GM18505 (cell line): ENCODE results near the gene XAGE1B.
"Not testable (repeated sequence)": the region's sequence is repeated elsewhere in the genome, so short reads cannot be mapped to it uniquely, and the experiment has no call there.

Source experiments
- ATAC-seq: cut with Tn5 transposase; IDR thresholded peaks from one replicate; pipeline ENCODE4 v1.9.1; 2021; ENCODE audit not compliant: unreplicated experiment
- POLR2A ChIP-seq: IDR thresholded peaks from 4 replicates; pipeline ENCODE4 v1.6.1; 2011; ENCODE audit warnings: borderline replicate concordance; ENCODE audit not compliant: insufficient read depth, insufficient read length; ENCODE audit errors: extremely low read depth

XAGE1B gene, protein sequence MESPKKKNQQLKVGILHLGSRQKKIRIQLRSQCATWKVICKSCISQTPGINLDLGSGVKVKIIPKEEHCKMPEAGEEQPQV

DNA sequence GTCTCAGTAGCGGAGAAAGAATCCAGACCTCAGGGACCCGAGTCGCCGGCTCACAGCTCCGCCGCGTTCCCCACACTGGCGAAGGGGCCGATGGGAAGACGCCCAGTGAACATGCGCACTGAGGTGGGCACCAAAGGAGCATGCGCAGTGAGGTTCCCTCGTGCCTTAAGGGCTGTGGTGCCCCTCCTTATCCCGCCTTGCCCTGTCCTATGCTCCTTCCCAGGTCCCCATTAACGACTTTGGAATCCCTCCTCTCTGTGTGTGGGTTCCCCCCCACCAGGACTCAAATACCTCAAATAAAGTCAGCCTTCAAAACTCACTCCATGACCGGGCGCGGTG, at the start of gene XAGE1B:
XAGE1B (minus strand) TSS at position 77 of the 339 bp plus-strand sequence. CDS start 1,536 bp downstream, outside the sequence.
- not testable (repeated sequence) for ATAC-seq

DNA sequence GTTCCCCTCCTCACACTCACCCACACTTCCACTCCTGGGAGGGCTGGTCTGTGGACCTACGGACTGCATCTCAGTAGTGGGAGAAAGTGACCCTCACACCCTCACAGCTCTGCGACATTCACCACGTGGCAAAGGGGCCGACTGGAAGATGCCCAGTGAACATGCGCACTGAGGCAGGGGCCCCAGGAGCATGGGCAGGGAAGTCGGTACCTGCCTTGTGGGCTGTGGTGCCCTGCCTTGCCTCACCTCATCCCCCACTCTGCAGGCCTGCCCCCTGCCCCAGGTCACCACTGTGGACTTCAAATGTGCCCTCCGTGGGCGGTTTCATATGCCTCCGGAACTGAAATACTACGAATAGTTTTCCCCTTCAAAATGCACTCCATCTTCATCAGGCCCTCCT, 46.2 kb upstream of the XAGE1B start:
- no peak for TF ChIP-seq POLR2A
- no peak for ATAC-seq

DNA sequence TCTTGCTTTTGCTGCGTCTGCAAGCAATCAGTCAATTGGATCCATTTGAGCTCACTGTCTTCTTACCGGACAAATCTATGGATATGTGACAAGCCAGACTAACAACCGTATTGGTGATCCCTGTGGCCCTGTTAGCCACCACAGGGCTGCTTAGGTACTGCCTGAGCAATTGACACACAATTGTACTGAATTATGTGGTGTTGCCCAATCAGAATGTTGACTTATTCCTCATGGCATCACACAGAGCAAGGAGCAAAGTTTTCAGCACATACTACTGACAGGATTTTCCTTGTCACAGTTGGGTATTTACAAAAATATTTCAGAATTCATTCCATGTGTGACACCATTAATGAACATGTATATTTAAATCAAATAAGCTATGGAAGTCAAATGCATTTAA, 41.3 kb upstream of the XAGE1B start:
- TF ChIP-seq POLR2A: no peak
- no peak for ATAC-seq

DNA sequence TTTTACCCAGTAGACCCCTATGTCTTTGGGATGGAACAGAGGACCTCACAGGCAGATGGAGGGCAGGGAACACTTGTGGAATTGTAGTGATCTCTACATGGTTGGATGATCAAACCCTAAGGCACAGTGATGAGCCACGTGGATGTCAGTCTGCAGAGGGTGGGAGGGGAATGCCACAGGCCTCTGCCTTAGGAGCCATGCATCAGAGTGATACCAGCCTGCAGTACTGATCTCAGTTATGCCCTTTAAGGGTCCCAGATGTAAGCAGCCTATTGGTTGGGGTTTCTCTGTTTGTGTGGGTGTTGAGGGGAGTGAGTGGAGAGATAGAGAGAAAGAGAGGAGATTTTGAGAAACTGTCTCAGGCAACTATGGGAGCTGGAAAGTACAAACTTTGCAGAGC, 39.9 kb upstream of the XAGE1B start:
- ATAC-seq: no peak
- TF ChIP-seq POLR2A: no peak

DNA sequence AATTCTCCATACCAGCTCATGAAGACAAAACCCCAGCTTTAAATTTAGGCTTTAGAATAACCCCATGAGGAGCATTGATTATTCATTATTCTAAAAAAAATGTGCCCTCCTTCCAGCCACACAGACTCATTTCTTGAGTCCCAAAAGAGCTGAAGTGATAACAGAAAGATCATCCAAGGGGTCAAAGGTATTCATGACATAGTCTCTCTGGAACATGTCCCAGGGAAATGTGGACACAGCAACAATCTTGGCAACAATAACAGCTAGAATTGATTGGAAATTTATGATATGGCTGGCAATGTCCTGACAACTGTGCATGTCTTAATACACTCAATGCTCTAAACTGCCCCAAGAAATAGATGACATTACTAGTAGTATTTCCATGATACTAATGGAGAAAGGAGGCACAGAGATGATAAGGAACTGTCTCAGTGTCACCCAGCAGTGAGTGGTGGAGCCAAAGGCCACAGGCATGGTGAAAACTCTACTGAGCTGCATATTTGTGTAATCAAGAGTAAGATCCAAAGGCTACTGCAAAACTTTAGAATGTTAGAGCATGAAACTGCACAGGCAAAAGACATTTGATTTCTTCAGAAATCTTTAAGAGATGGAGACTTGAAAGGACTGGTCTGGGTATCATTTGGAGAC, 37.3 kb upstream of the XAGE1B start:
- TF ChIP-seq POLR2A: no peak
- ATAC-seq: no peak

DNA sequence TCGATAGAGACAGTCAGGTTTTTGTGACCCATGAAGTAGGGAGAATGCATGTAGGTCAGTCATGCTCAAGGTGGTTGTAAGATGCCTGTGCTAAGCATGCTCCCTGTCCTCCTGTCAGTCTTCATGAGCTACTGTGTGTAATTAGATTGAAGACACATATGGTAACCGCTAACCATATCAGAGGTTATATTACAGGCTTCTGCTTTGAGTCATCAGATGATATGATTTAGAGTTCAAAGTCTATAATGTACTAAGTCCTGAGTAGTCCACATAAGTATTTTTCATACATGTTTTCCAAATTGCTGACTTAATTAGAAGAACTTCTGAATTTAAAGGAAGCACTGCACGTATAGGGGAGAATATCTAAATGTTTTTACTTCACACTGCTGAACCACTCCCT, 31.9 kb upstream of the XAGE1B start:
- not testable (repeated sequence) for ATAC-seq

DNA sequence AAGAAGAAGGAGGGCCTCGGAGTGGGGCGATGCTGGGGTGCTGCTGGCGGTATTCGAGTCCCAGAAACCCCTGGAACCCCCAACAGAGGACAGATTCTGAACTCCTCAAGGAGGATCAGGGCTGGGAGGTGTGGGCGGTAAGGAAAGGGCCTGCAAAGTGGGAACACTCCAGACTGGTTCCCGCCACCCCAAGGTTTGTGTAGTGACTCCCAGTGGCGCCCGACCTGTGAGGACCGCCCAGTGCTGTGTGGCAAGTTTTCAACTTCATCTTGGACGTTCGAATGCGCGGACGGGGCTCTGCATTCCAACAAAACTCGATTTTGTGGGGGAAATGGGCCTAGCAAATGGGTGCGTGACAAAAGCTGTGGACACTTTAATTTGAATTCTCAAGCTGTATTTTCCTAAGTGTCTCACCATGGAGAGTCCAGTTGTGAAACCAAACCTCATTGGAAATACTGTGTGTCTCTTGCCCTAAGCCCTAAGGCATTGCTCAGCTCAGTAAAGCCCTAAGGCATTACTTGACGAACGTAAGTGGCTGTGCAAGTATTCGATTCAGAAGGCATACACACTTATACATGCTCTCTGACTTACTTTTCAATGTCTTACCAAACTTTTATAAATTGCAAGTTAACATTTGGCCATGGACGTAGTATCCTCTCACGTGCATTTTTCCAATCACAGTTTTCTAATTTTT, 27.4 kb upstream of the XAGE1B start:
- TF ChIP-seq POLR2A: no peak
- ATAC-seq: no peak

DNA sequence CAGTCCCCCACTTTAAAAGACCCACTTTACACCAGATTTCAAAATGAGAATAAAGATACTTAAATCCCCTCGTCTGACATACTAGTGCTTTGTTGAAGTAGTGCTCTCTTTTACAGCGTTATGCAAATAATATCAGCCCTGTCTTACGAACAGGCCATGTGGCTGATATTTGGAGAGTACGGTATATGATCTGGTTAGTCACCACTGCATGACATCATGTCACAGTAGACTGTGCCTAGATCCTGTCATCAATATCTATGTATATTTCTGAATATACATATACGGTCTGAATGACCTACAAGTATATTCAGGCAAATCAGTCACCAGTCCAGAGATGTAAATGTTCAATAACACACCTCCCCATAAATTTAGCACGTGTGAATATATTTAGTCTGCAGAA, 25.4 kb upstream of the XAGE1B start:
- no peak for TF ChIP-seq POLR2A

DNA sequence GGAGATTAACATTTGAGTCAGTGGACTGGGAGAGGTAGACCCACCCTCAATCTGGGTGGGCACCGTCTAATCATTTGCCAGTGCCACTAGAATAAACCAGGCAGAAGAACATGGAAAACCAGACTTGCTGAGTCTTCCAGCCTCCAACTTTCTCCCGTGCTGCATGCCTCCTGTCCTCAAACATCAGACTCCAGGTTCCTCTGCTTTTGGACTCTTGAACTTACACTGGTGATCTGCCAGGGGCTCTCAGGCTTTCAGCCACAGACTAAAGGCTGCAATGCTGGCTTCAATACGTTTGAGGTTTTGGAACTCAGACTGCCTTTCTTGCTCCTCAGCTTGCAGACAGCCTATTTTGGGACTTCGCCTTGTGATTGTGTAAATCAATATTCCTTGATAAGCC, 24.2 kb upstream of the XAGE1B start:
- ATAC-seq: not testable (repeated sequence)

More for the DNA sequence above, 25.4 kb upstream of the XAGE1B start:
- ATAC-seq: no peak

DNA sequence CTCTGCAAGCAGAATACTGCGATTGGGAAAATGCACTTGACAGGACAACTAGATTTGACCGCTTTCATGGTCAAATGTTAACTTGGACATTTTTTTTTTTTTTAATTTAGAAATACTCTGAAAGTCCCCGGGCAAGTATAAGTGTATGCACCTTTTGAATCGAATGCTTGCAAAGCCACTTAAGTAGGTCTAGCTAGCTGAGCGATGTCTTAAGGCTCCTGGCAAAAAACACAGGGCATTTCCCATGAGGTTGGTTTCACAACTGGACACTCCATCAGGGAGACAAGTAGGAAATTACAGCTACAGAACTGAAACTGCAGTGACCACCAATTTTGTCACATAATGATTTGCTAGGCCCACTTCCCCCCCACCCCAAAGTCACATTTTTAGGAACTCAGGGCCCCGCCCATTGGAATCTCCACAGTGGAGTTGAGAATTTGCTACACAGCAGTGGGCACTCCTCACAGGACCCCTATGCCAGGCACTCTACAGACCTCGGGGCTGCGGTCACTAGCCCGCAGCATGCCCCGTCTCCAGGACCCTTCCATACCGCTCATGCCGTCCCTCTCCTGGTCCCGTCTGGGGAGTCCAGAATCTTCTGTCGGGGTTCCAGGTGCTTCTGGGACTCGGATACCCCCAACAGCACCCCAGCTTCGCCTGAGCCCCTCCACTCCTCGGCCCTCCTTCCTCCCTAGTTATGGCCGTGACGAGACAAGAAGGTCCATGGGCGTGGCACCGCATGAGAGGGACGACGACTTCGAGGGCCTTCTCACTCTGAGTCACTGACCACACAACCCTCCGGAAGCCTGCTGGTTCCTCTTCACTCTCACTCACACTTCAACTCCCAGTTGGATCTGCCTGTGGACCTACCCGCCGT, 515 bp downstream of the XAGE1B start:
- ATAC-seq: not testable (repeated sequence)

DNA sequence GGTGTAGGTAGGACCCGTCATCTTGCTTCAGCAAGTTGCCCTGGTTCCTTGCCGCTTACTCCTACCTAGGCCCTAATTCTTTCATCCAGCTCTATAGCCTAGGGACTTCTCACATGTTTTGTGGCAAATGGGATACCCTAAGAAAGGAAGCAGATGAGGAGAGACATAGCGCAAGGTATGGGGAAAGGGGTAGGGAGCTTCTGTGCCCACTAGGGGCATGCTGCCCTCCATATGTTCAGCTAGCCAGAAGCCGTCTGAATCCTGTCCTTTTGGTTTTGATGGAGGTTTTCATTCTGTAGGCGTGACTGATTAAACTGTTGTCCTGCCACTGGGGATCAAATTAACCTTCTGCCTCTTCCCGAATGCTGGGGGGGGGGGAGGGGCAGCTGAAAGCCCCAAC, 5.7 kb downstream of the XAGE1B start:
- not testable (repeated sequence) for ATAC-seq

DNA sequence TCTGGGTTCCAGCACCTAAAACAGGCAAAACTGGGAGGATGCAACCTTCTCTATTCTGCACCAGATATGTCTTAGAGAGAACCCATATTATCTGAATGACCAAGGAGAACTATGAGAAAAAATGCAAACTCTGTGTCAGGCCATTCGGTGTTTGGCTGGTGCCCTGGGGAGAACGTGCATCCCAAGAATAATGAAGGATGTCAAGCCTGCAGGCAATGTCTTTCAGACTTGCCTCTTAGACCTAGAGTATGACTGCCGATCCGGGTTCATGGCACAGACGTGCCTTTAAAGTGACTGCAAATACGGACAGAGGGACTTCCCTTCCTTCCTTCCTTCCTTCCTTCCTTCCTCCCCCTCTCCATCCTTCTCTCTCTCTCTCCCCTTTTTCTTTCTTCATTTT, 6.9 kb downstream of the XAGE1B start:
- TF ChIP-seq POLR2A: no peak
- no peak for ATAC-seq

DNA sequence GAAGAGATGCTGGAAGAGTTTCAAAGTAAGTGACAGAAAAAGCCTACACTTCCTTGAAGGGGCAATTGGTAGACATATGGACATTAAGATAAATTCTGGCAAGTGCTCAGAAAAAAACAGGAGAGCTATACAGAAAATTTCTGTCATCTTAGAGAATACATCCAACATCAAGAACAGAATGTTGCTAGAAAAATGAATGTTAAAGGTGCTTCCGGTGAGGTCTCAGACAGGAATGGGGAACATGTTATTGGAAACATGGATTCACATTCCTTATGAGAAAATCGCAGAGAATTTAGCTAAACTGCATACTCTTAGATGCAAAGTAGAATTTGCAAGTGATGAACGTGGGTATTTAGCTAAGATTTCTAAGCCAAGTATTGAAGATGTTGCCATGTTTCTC, 9.5 kb downstream of the XAGE1B start:
- no peak for ATAC-seq
- TF ChIP-seq POLR2A: no peak

DNA sequence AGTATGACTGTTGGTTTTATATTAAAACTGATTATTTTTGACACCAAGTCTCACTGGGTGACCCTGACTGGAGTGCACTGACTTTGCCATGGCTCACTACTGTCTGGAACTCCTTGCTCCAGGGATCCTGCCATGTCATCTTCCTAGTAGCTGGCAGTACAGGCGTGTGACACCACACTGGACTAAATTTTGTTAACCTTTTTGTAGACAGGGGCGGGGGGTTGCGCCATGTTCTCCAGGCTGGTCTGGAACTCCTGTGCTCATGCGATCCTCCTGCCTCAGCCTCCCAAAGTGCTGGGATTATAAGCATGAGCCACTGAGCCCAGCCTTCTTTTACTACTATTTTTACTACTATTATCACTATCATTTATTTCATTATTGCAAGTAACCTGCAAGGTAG, 12.3 kb downstream of the XAGE1B start:
- TF ChIP-seq POLR2A: no peak
- ATAC-seq: no peak

DNA sequence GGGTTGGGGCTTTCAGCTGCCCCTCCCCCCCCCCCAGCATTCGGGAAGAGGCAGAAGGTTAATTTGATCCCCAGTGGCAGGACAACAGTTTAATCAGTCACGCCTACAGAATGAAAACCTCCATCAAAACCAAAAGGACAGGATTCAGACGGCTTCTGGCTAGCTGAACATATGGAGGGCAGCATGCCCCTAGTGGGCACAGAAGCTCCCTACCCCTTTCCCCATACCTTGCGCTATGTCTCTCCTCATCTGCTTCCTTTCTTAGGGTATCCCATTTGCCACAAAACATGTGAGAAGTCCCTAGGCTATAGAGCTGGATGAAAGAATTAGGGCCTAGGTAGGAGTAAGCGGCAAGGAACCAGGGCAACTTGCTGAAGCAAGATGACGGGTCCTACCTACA, 15.5 kb downstream of the XAGE1B start:
- ATAC-seq: not testable (repeated sequence)

DNA sequence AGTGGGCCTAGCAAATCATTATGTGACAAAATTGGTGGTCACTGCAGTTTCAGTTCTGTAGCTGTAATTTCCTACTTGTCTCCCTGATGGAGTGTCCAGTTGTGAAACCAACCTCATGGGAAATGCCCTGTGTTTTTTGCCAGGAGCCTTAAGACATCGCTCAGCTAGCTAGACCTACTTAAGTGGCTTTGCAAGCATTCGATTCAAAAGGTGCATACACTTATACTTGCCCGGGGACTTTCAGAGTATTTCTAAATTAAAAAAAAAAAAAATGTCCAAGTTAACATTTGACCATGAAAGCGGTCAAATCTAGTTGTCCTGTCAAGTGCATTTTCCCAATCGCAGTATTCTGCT, 20.5 kb downstream of the XAGE1B start:
- not testable (repeated sequence) for ATAC-seq

DNA sequence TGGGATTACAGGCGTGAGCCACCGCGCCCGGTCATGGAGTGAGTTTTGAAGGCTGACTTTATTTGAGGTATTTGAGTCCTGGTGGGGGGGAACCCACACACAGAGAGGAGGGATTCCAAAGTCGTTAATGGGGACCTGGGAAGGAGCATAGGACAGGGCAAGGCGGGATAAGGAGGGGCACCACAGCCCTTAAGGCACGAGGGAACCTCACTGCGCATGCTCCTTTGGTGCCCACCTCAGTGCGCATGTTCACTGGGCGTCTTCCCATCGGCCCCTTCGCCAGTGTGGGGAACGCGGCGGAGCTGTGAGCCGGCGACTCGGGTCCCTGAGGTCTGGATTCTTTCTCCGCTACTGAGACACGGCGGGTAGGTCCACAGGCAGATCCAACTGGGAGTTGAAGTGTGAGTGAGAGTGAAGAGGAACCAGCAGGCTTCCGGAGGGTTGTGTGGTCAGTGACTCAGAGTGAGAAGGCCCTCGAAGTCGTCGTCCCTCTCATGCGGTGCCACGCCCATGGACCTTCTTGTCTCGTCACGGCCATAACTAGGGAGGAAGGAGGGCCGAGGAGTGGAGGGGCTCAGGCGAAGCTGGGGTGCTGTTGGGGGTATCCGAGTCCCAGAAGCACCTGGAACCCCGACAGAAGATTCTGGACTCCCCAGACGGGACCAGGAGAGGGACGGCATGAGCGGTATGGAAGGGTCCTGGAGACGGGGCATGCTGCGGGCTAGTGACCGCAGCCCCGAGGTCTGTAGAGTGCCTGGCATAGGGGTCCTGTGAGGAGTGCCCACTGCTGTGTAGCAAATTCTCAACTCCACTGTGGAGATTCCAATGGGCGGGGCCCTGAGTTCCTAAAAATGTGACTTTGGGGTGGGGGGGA, 21.1 kb downstream of the XAGE1B start, which contains the start of gene XAGE1A:
XAGE1A (plus strand) TSS at position 264 of the 874 bp plus-strand sequence. CDS start 1,554 bp downstream, outside the sequence.
- not testable (repeated sequence) for ATAC-seq

DNA sequence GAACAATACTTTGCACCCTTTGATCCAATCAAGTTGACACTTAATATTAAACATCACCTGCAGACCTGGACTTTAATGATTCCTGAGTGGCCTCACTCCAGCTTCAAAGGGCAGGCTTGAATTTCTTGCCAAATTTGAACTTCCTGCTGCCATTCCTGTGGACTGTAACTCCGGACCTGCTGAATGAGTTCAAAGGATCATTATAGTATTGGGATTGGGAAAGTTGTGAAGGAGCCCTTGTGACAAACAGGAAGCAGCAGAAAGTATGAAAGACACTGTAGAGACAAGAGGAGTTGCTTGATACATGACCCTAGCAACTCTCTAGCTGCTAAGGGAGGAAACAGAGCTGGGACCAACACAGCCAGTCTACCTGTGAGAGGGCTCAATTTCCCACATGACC, 45.6 kb downstream of the XAGE1B start:
- ATAC-seq: not testable (repeated sequence)
